Effector memory CD8-positive, alpha-beta T cell (primary cell): Measurements from ENCODE around the gene CMSS1.

Source experiments
- ATAC-seq: fragments of 150-1000 bp; cut with Tn5 transposase; replicated peaks from 2 replicates; pipeline ENCODE4 v1.10.0; 2021; ENCODE audit warnings: mild to moderate bottlenecking, moderate library complexity
- DNase-seq, 3 experiments: peaks; one replicate each; pipeline ENCODE4 v3.0.0; 2021
- H3K27ac Mint-ChIP-seq, 2 donors: one replicate each; pipeline ENCODE4 v1.8.0; 2022; ENCODE audit warnings: mild to moderate bottlenecking in 2 of 2, mixed read lengths in 2 of 2, moderate library complexity in 2 of 2
- H3K27me3 Mint-ChIP-seq, 2 donors: one replicate each; pipeline ENCODE4 v1.8.0; 2022; ENCODE audit warnings: mixed read lengths in 2 of 2
- H3K36me3 Mint-ChIP-seq: one replicate; pipeline ENCODE4 v1.8.0; 2022; ENCODE audit warnings: mild to moderate bottlenecking, moderate library complexity, mixed read lengths; ENCODE audit not compliant: insufficient read depth
- H3K4me1 Mint-ChIP-seq, 2 donors: one replicate each; pipeline ENCODE4 v1.8.0; 2022; ENCODE audit warnings: low read depth in 2 of 2, mixed read lengths in 2 of 2
- H3K4me3 Mint-ChIP-seq, 2 donors: one replicate each; pipeline ENCODE4 v1.8.0; 2022; ENCODE audit warnings: mild to moderate bottlenecking in 2 of 2, mixed read lengths in 2 of 2, moderate library complexity in 2 of 2
- H3K9me3 Mint-ChIP-seq, 2 donors: one replicate each; pipeline ENCODE4 v1.8.0; 2022; ENCODE audit warnings: mixed read lengths in 2 of 2

Gene CMSS1

GRCh38 chr3:100195375-100195774, 377.7 kb downstream of the CMSS1 start:
- ATAC-seq (no peak), DNase-seq (no peak)
- no peak overlapping the region for H3K27ac Mint-ChIP-seq
- H3K4me1 Mint-ChIP-seq: no peaks in the 10 kb centered on the region
- H3K4me3 Mint-ChIP-seq: no peak overlapping the region
- H3K27me3 Mint-ChIP-seq: peaks cover 0 to 10% of the 10 kb centered on the region in 2 donors
- H3K9me3 Mint-ChIP-seq: no peaks in the 10 kb centered on the region
- H3K36me3 Mint-ChIP-seq: no peaks in the 10 kb centered on the region

DNA sequence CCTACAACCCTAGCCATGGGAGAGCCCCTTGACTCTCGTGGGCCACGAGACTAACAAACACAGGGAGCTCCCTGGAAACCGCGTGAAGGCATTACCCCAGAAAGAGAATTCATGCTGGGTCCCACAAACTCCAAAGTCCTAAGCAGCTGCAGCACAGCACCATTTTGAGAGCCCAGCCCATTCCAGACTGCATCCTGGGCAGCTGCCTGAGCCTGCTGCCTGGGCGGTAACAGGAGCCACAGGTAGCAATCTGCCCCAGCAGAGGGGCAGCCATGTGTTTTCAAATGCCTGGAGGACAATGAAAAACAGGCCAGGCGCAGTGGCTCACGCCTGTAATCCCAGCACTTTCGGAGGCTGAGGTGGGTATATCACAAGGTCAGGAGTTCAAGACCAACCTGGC, 380.2 kb downstream of the CMSS1 start:
- DNase-seq (no peak), ATAC-seq (no peak)
- H3K9me3 Mint-ChIP-seq: no peaks in the 10 kb centered on the region
- no peaks in the 10 kb centered on the region for H3K36me3 Mint-ChIP-seq
- no peak overlapping the region for H3K27ac Mint-ChIP-seq
- H3K27me3 Mint-ChIP-seq: peaks cover 0 to 10% of the 10 kb centered on the region in 2 donors
- no peaks in the 10 kb centered on the region for H3K4me1 Mint-ChIP-seq
- no peak overlapping the region for H3K4me3 Mint-ChIP-seq

DNA sequence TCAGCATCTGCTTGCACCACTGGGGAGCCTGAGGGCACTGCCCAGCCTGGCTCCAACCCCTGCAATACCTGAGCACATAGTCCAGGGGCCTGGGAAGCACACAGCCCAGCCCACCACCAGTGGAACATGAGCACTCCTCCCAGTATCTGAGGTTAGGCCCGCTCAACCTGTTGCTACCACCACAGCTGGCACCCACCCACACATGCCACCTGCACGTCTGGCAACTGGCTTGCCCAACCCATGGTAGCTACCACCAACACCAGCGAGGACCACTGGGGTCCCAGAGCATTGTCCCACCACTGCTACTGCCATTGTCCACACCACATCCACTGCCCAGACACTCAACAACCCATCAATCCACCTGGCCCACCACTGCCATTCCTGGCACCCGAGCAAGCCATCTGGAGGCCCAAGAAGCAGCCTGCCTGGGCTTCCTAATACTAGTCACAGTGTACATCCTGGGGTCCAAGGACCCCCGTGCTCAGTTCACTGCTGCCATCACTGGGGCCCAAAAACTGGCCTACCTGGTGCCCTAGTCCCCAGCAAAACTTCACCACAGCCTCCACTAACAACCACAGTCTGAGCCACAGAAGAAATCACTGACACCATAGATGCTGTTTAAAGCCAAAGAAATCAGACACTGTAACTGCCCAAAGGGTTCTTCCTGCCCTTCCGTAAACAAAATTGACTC, 381.1 kb downstream of the CMSS1 start:
- Mint-ChIP-seq H3K4me1 (no peaks in the 10 kb centered on the region), H3K27me3 (peaks cover 0 to 10% of the 10 kb centered on the region in 2 donors)
- no peak for ATAC-seq

GRCh38 chr3:100205171-100205570, 387.5 kb downstream of the CMSS1 start:
- no peak overlapping the region for H3K27ac Mint-ChIP-seq
- DNase-seq (no peak), ATAC-seq (no peak)
- peaks cover 2 to 6% of the 10 kb centered on the region in 2 donors for H3K4me1 Mint-ChIP-seq
- H3K4me3 Mint-ChIP-seq: no peak overlapping the region
- H3K9me3 Mint-ChIP-seq: no peaks in the 10 kb centered on the region
- no peaks in the 10 kb centered on the region for H3K36me3 Mint-ChIP-seq
- no peaks in the 10 kb centered on the region for H3K27me3 Mint-ChIP-seq

More for the DNA sequence above, 381.1 kb downstream of the CMSS1 start:
- H3K27ac Mint-ChIP-seq: no peak overlapping the region
- no peak for DNase-seq
- H3K9me3 Mint-ChIP-seq: no peaks in the 10 kb centered on the region
- no peaks in the 10 kb centered on the region for H3K36me3 Mint-ChIP-seq
- no peak overlapping the region for H3K4me3 Mint-ChIP-seq

DNA sequence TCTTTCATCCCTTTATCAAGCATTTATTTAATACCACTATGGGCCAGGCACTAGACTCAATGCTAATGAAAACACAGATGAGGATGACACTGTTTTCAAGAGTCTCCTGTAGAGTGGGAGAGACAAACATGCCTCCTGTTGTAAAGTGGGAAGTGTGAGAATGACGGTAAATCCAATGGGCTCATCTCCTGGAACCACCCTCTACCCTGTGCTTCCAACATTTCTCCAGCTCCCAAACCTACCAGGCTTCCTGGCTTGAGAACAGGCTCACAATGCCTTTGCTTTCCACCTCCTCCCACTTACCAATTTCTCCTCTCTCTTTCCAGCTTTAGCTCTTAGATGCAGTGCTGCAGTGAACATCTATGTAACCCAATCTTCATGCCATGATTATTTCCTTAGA, 389.0 kb downstream of the CMSS1 start:
- H3K9me3 Mint-ChIP-seq: no peaks in the 10 kb centered on the region
- no peak overlapping the region for H3K4me3 Mint-ChIP-seq
- H3K27ac Mint-ChIP-seq: no peak overlapping the region
- DNase-seq (no peak), ATAC-seq (no peak)
- H3K4me1 Mint-ChIP-seq: peaks cover 7 to 11% of the 10 kb centered on the region in 2 donors
- no peaks in the 10 kb centered on the region for H3K27me3 Mint-ChIP-seq
- no peaks in the 10 kb centered on the region for H3K36me3 Mint-ChIP-seq

DNA sequence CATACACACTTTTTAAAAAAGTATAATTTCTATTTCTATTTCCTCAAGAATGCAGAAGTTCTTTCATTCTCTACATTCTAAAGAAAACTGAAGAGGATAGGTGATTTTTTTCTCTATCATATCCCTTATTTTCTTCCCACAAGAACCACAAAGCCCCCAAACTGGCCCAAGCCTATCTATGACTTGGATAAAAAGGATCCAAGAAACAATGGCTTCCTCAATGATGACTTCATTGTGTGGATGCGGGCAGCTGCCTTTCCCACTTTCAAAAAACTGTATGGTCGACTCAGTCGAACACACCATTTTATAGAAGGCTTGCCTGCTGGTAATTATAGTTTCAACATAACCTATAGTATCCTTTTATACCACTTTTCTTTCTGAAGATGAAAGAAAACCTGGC, 390.2 kb downstream of the CMSS1 start:
- H3K4me3 Mint-ChIP-seq: no peak overlapping the region
- ATAC-seq (no peak), DNase-seq (no peak)
- H3K9me3 Mint-ChIP-seq: no peaks in the 10 kb centered on the region
- no peaks in the 10 kb centered on the region for H3K36me3 Mint-ChIP-seq
- peaks cover 7 to 11% of the 10 kb centered on the region in 2 donors for H3K4me1 Mint-ChIP-seq
- no peak overlapping the region for H3K27ac Mint-ChIP-seq
- no peaks in the 10 kb centered on the region for H3K27me3 Mint-ChIP-seq

DNA sequence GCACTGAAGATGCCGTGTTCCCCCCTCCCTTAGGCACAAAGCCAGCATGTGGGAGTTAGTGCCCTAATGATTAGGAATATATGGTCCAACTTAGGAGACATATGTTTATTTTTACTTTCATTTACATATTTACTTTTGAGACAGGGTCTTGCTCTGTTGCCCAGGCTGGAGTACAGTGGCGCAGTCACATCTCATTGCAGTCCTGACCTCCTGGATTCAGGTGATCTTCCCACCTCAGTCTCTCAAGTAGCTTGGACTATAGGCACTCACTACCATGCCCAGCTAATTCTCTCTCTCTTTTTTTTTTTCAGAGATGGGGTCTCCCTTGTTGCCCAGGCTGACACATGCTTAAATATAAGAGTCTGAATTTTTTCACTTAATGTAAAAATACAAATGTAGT, 391.5 kb downstream of the CMSS1 start:
- ATAC-seq (no peak), DNase-seq (no peak)
- H3K27me3 Mint-ChIP-seq: no peaks in the 10 kb centered on the region
- peak overlapping the region in 1 of 2 donors; percentile 69 for H3K27ac Mint-ChIP-seq
- no peaks in the 10 kb centered on the region for H3K36me3 Mint-ChIP-seq
- peaks cover 7 to 11% of the 10 kb centered on the region in 2 donors for H3K4me1 Mint-ChIP-seq
- H3K4me3 Mint-ChIP-seq: no peak overlapping the region
- no peaks in the 10 kb centered on the region for H3K9me3 Mint-ChIP-seq

DNA sequence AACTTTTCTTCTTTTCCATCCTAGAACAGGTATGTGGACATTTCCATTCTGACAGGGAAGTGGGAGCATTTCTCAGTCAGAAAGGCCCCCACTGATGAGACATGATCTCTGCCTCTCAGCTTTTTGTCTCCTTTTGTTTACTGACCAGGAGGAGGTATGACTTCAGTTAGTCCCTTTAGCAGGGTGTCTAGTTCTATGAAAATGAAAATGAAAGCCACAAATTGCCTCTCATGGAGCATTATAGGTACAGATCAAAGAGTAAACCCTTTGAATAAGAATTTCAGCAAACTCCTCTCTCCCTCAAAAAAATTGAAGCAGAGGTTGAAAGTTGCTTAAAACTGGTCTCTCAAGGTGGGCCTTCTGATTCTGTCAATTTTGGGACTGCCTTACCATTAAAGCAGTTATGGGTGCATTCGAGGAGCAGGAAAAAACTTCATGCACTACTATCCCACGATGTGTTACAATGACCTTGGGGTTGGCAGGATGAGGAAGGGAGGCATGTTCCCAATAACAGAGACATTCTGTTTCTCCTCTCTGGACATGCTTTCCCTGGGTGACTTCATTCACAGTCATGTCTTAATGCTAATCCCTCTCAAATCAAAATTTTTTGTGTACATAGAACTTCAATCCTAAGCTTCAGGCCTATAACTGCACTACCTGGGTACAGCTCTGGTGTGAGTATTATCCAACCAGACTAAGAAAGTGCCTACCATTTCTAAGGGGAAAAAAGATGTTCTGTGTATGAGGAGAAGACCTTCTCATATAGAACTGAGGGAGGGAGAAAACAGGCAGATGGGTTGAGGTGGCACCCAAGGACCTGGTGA, 392.5 kb downstream of the CMSS1 start:
- Mint-ChIP-seq H3K27ac (peak overlapping the region; percentile 65 to 69), H3K4me1 (peaks cover 7 to 11% of the 10 kb centered on the region in 2 donors), H3K4me3 (peak overlapping the region; percentile 55 to 57), H3K27me3 (peaks cover 0 to 4% of the 10 kb centered on the region in 2 donors), H3K36me3 (no peaks in the 10 kb centered on the region), H3K9me3 (no peaks in the 10 kb centered on the region)
- ATAC-seq (peak; percentile 63), DNase-seq (peak in 1 of 3 experiments; percentile 2)

GRCh38 chr3:100210772-100211135, 393.1 kb downstream of the CMSS1 start:
- DNase-seq (no peak), ATAC-seq (peak; percentile 83)
- Mint-ChIP-seq H3K4me1 (peaks cover 7 to 11% of the 10 kb centered on the region in 2 donors), H3K9me3 (no peaks in the 10 kb centered on the region), H3K4me3 (peak overlapping the region; percentile 55 to 57), H3K27me3 (peaks cover 1 to 10% of the 10 kb centered on the region in 2 donors), H3K27ac (peak overlapping the region; percentile 65 to 69), H3K36me3 (no peaks in the 10 kb centered on the region)

- H3K27ac Mint-ChIP-seq: no peak overlapping the region
- no peaks in the 10 kb centered on the region for H3K36me3 Mint-ChIP-seq
- peaks cover 32 to 33% of the 10 kb centered on the region in 2 donors for H3K27me3 Mint-ChIP-seq
- no peak for ATAC-seq
- H3K4me1 Mint-ChIP-seq: peaks cover 7 to 11% of the 10 kb centered on the region in 2 donors
- DNase-seq: no peak
- no peaks in the 10 kb centered on the region for H3K9me3 Mint-ChIP-seq
- no peak overlapping the region for H3K4me3 Mint-ChIP-seq
Measured at GRCh38 chr3:100213891-100214573, 396.4 kb downstream of the CMSS1 start.

DNA sequence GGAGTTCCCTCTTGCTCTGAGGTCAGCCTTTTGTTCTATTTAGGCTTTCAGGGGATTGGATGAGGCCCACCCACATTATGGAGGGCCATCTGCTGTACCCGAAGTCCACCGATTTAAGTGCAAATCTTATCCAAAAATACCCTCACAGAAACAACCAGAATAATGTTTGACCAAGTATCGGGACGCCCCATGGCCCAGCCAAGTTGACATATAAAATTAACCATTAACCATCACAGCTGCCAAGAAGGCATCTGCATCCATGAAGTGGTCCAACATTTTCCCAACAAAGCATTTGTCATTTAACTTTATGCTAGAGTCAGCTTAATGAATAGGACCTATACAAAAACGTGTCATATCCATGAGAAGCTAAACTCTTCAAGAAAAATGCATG, 396.9 kb downstream of the CMSS1 start:
- peaks cover 33 to 38% of the 10 kb centered on the region in 2 donors for H3K27me3 Mint-ChIP-seq
- H3K36me3 Mint-ChIP-seq: no peaks in the 10 kb centered on the region
- H3K4me1 Mint-ChIP-seq: peaks cover 7 to 11% of the 10 kb centered on the region in 2 donors
- peaks cover 0 to 2% of the 10 kb centered on the region in 2 donors for H3K9me3 Mint-ChIP-seq
- ATAC-seq (no peak), DNase-seq (no peak)
- no peak overlapping the region for H3K27ac Mint-ChIP-seq
- H3K4me3 Mint-ChIP-seq: no peak overlapping the region

- no peak overlapping the region for H3K27ac Mint-ChIP-seq
- H3K36me3 Mint-ChIP-seq: no peaks in the 10 kb centered on the region
- H3K9me3 Mint-ChIP-seq: peaks cover 0 to 2% of the 10 kb centered on the region in 2 donors
- H3K4me1 Mint-ChIP-seq: no peaks in the 10 kb centered on the region
- no peak for ATAC-seq
- H3K27me3 Mint-ChIP-seq: peaks cover 38 to 39% of the 10 kb centered on the region in 2 donors
- no peak for DNase-seq
- no peak overlapping the region for H3K4me3 Mint-ChIP-seq
Measured at GRCh38 chr3:100216713-100217112, 399.1 kb downstream of the CMSS1 start.

GRCh38 chr3:100221159-100221558, 403.5 kb downstream of the CMSS1 start:
- peaks cover 0 to 2% of the 10 kb centered on the region in 2 donors for H3K9me3 Mint-ChIP-seq
- H3K27ac Mint-ChIP-seq: no peak overlapping the region
- H3K4me3 Mint-ChIP-seq: no peak overlapping the region
- peaks cover 25 to 33% of the 10 kb centered on the region in 2 donors for H3K27me3 Mint-ChIP-seq
- DNase-seq (no peak), ATAC-seq (no peak)
- H3K4me1 Mint-ChIP-seq: no peaks in the 10 kb centered on the region
- no peaks in the 10 kb centered on the region for H3K36me3 Mint-ChIP-seq
